GM23338 (cell line): ENCODE measurements around the gene FBL. TPM values are rescaled to one million over a fixed set of nuclear protein-coding genes. Genes with fewer than 3 reads are reported as not detected.

ENCODE experiments used
- ATAC-seq: fragments of 200-7000 bp; cut with Tn5 transposase; 3 replicates; pipeline ENCODE4 v1.9.1; 2020
- DNase-seq: peaks from one replicate; pipeline ENCODE4 v3.0.0-alpha.2; 2015; ENCODE audit warnings: low spot score
- H2AFZ ChIP-seq: fragments of 200-600 bp; sonication (generic); 2 replicates; pipeline ENCODE4 v1.8.0; 2016; ENCODE audit warnings: antibody characterized with exemption, mild to moderate bottlenecking, moderate library complexity
- H3F3A ChIP-seq: fragments of 200-600 bp; sonication (generic); replicated peaks from 2 replicates; pipeline ENCODE4 v1.8.0; 2017; ENCODE audit warnings: antibody characterized with exemption, mixed run types, low read depth
- H3K27ac ChIP-seq: fragments of 200-600 bp; sonication (generic); 2 replicates; pipeline ENCODE4 v1.6.1; 2016; ENCODE audit warnings: low read depth
- H3K27me3 ChIP-seq: fragments of 200-600 bp; sonication (generic); 2 replicates; pipeline ENCODE4 v1.8.0; 2016; ENCODE audit warnings: mild to moderate bottlenecking, mixed run types, moderate library complexity; ENCODE audit not compliant: insufficient read depth
- H3K36me3 ChIP-seq: fragments of 200-600 bp; sonication (generic); 2 replicates; pipeline ENCODE4 v1.8.0; 2016; ENCODE audit warnings: mild to moderate bottlenecking; ENCODE audit not compliant: insufficient read depth
- H3K4me1 ChIP-seq: fragments of 200-600 bp; sonication (generic); 2 replicates; pipeline ENCODE4 v1.8.0; 2016; ENCODE audit warnings: mild to moderate bottlenecking, moderate library complexity; ENCODE audit not compliant: insufficient read depth
- H3K4me2 ChIP-seq: fragments of 200-600 bp; sonication (generic); 2 replicates; pipeline ENCODE4 v1.7.1; 2017; ENCODE audit warnings: mixed run types
- H3K4me3 ChIP-seq: fragments of 200-600 bp; sonication (generic); 2 replicates; pipeline ENCODE4 v1.6.1; 2016; ENCODE audit warnings: mixed run types
- H3K79me2 ChIP-seq: fragments of 200-600 bp; sonication (generic); replicated peaks from 2 replicates; pipeline ENCODE4 v1.8.0; 2017; ENCODE audit warnings: mild to moderate bottlenecking; ENCODE audit not compliant: insufficient read depth
- H3K9me2 ChIP-seq: fragments of 200-600 bp; sonication (generic); 2 replicates; pipeline ENCODE4 v1.8.0; 2017; ENCODE audit not compliant: insufficient read depth
- H4K20me1 ChIP-seq: fragments of 200-600 bp; sonication (generic); replicated peaks from 2 replicates; pipeline ENCODE4 v1.8.0; 2017; ENCODE audit warnings: mild to moderate bottlenecking; ENCODE audit not compliant: insufficient read depth
- H3K27ac Mint-ChIP-seq: 2 replicates; pipeline ENCODE4 v1.8.0; 2020; ENCODE audit warnings: inconsistent platforms, mild to moderate bottlenecking, moderate library complexity, mixed read lengths
- H3K27me3 Mint-ChIP-seq: 3 replicates; pipeline ENCODE4 v1.8.0; 2022; ENCODE audit warnings: low read depth, mild to moderate bottlenecking, moderate library complexity, mixed read lengths, inconsistent platforms; ENCODE audit not compliant: insufficient read depth, poor library complexity
- H3K36me3 Mint-ChIP-seq: 3 replicates; pipeline ENCODE4 v1.8.0; 2021; ENCODE audit warnings: low read depth, mild to moderate bottlenecking, inconsistent platforms, moderate library complexity, mixed read lengths
- H3K4me1 Mint-ChIP-seq: 3 replicates; pipeline ENCODE4 v1.8.0; 2020; ENCODE audit warnings: mild to moderate bottlenecking, inconsistent platforms, mixed read lengths
- H3K4me3 Mint-ChIP-seq: 3 replicates; pipeline ENCODE4 v1.8.0; 2021; ENCODE audit warnings: moderate library complexity, mild to moderate bottlenecking, inconsistent platforms, mixed read lengths
- H3K9me3 Mint-ChIP-seq: 3 replicates; pipeline ENCODE4 v1.8.0; 2020; ENCODE audit warnings: moderate library complexity, mild to moderate bottlenecking, inconsistent platforms, mixed read lengths
- CREB1 ChIP-seq: fragments of 250-450 bp; sonication (Bioruptor Pico); IDR thresholded peaks from 2 replicates; pipeline ENCODE4 v1.5.0; 2020; ENCODE audit warnings: low read depth, mild to moderate bottlenecking, moderate library complexity
- CTCF ChIP-seq, 2 experiments: fragments of 200-600 bp in 1 of 2; sonication (generic) in 1 of 2; conservative IDR thresholded peaks; 2 replicates each; pipeline versions ENCODE4 v1.5.1 to v1.6.1; 2016 to 2017; ENCODE audit warnings: antibody characterized with exemption in 2 of 2, low read depth in 2 of 2, mild to moderate bottlenecking in 2 of 2, moderate library complexity in 1 of 2
- ETS1 ChIP-seq: IDR thresholded peaks from 2 replicates; pipeline ENCODE4 v1.6.1; 2016; ENCODE audit warnings: antibody characterized with exemption
- EZH2 ChIP-seq: fragments of 200-600 bp; sonication (generic); IDR thresholded peaks from one replicate; pipeline ENCODE4 v1.8.0; 2017; ENCODE audit warnings: antibody characterized with exemption, mild to moderate bottlenecking, low read depth; ENCODE audit not compliant: unreplicated experiment
- EZH2phosphoT487 ChIP-seq: fragments of 200-600 bp; sonication (generic); IDR thresholded peaks from one replicate; pipeline ENCODE4 v1.8.1; 2018; ENCODE audit warnings: antibody characterized with exemption; ENCODE audit not compliant: unreplicated experiment
- JUNB ChIP-seq: IDR thresholded peaks from one replicate; pipeline ENCODE4 v1.6.1; 2016; ENCODE audit warnings: antibody characterized with exemption; ENCODE audit not compliant: unreplicated experiment
- NANOG ChIP-seq: IDR thresholded peaks from 2 replicates; pipeline ENCODE4 v1.6.1; 2016; ENCODE audit warnings: antibody characterized with exemption, borderline replicate concordance
- POLR2AphosphoS5 ChIP-seq: IDR thresholded peaks from 2 replicates; pipeline ENCODE4 v1.6.1; 2016; ENCODE audit warnings: antibody characterized with exemption, low read depth
- REST ChIP-seq: IDR thresholded peaks from one replicate; pipeline ENCODE4 v1.6.1; 2018; ENCODE audit warnings: antibody characterized with exemption; ENCODE audit not compliant: unreplicated experiment
- STAT1 ChIP-seq: IDR thresholded peaks from one replicate; pipeline ENCODE4 v1.6.1; 2016; ENCODE audit warnings: antibody characterized with exemption; ENCODE audit not compliant: unreplicated experiment
- ZNF114 ChIP-seq: fragments of 250-450 bp; sonication (Bioruptor Pico); IDR thresholded peaks from 2 replicates; pipeline ENCODE4 v1.5.0; 2020; ENCODE audit warnings: mild to moderate bottlenecking, moderate library complexity
- ZNF331 ChIP-seq: fragments of 250-450 bp; sonication (Bioruptor Pico); IDR thresholded peaks from 2 replicates; pipeline ENCODE4 v1.5.0; 2020; ENCODE audit warnings: low read depth, mild to moderate bottlenecking, moderate library complexity
- ZNF462 ChIP-seq: fragments of 250-450 bp; sonication (Bioruptor Pico); IDR thresholded peaks from 2 replicates; pipeline ENCODE4 v1.5.0; 2020; ENCODE audit warnings: mild to moderate bottlenecking, moderate library complexity
- polyA plus RNA-seq: library from polyadenylated mRNA; unstranded; fragments of >200 nt; fragmentation: Nextera tagmentation; extraction: Ambion mirVana; gene quantifications from 2 replicates; pipeline ENCODE4 v1.2.1, GENCODE V29; 2016
- total RNA-seq: library from RNA; depleted of rRNA; stranded (reverse); fragments of >200 nt; shearing (Covaris generic); gene quantifications from 2 replicates; pipeline ENCODE4 v1.2.3, GENCODE V29; 2014

FBL gene
- total and polyA plus RNA-seq, 2 experiments from 2014 or later: 403 to 553 TPM

- no peak overlapping the region for H2AFZ ChIP-seq
- no peak for DNase-seq
- no peaks in the 10 kb centered on the region for H3K9me3 Mint-ChIP-seq
- H3K79me2 ChIP-seq: no peaks in the 10 kb centered on the region
- H3K4me1 ChIP-seq: no peaks in the 10 kb centered on the region
- H3K27me3 Mint-ChIP-seq: peaks cover 7% of the 10 kb centered on the region
- H3F3A ChIP-seq: no peaks in the 10 kb centered on the region
- H3K4me3 Mint-ChIP-seq: no peak overlapping the region
- no peak overlapping the region for H3K4me3 ChIP-seq
- no peak overlapping the region for H3K4me2 ChIP-seq
- TF ChIP-seq NANOG (no peak), JUNB (no peak), STAT1 (no peak), EZH2phosphoT487 (no peak), ZNF114 (CRISPR knock-in tag) (no peak), ZNF462 (CRISPR knock-in tag) (no peak), CTCF (conservative IDR thresholded peaks at IDR 0.05; ENCODE audit: low read depth in 2 of 2) (no peak), REST (no peak), ZNF331 (CRISPR knock-in tag) (no peak), EZH2 (no peak), ETS1 (no peak), POLR2AphosphoS5 (no peak), CREB1 (CRISPR knock-in tag) (no peak)
- H3K36me3 Mint-ChIP-seq: no peaks in the 10 kb centered on the region
- no peaks in the 10 kb centered on the region for H4K20me1 ChIP-seq
- no peak for ATAC-seq
- H3K36me3 ChIP-seq: no peaks in the 10 kb centered on the region
- peaks cover 5% of the 10 kb centered on the region for H3K4me1 Mint-ChIP-seq
- no peak overlapping the region for H3K27ac ChIP-seq
- H3K9me2 ChIP-seq: no peaks in the 10 kb centered on the region
- no peak overlapping the region for H3K27ac Mint-ChIP-seq
- no peaks in the 10 kb centered on the region for H3K27me3 ChIP-seq
Measured at GRCh38 chr19:39865186-39865585, 19.0 kb upstream of the FBL start.
